ENCODE data around the gene HIGD2A.

HIGD2A gene

GRCh38 chr5:176386491-176386890, 2.1 kb upstream of the HIGD2A start:
- TF ChIP-seq EZH2 (IDR thresholded peaks at IDR 0.05) (no peak), POLR2AphosphoS5 (IDR thresholded peaks at IDR 0.05; ENCODE audit: borderline replicate concordance, low read depth, low read length) (no peak), FOXP2 (optimal IDR thresholded peaks at IDR 0.05; ENCODE audit: control extremely low read depth, extremely low read length, insufficient read depth) (no peak)
- Histone ChIP-seq H3K4me3 (peak overlapping the region; percentile 86), H3K27ac (no peak overlapping the region), H3K36me3 (ENCODE audit: insufficient read depth, low read length) (peaks cover 65% of the 10 kb centered on the region), H3K9me3 (ENCODE audit: low read depth, low read length) (no peaks in the 10 kb centered on the region), H3K9ac (ENCODE audit: insufficient read length) (peak overlapping the region; percentile 96)
- no peak for DNase-seq (ENCODE audit: low read depth, low spot score)

GRCh38 chr5:176387384-176387925, 1.1 kb upstream of the HIGD2A start:
- H3K27ac ChIP-seq, result peak overlapping the region; percentile 20; the same call in 1 of the 2 replicates
- H3K4me3 ChIP-seq, result peak overlapping the region; percentile 86
- H3K36me3 ChIP-seq (ENCODE audit: insufficient read depth, low read length), result peaks cover 56% of the 10 kb centered on the region
- H3K9ac ChIP-seq (ENCODE audit: insufficient read length), result peak overlapping the region; percentile 96
- H3K9me3 ChIP-seq (ENCODE audit: low read depth, low read length), result no peaks in the 10 kb centered on the region
- TF ChIP-seq FOXP2 (optimal IDR thresholded peaks at IDR 0.05; ENCODE audit: control extremely low read depth, extremely low read length, insufficient read depth) (no peak), EZH2 (IDR thresholded peaks at IDR 0.05) (no peak), POLR2AphosphoS5 (IDR thresholded peaks at IDR 0.05; ENCODE audit: borderline replicate concordance, low read depth, low read length) (no peak)
- DNase-seq (ENCODE audit: low read depth, low spot score), result no peak

GRCh38 chr5:176388003-176388443, 528 bp upstream of the HIGD2A start:
- Histone ChIP-seq H3K9me3 (ENCODE audit: low read depth, low read length) (no peaks in the 10 kb centered on the region), H3K36me3 (ENCODE audit: insufficient read depth, low read length) (peaks cover 50% of the 10 kb centered on the region), H3K9ac (ENCODE audit: insufficient read length) (peak overlapping the region; percentile 96), H3K4me3 (peak overlapping the region; percentile 86), H3K27ac (peak overlapping the region; percentile 97)
- no peak for DNase-seq (ENCODE audit: low read depth, low spot score)
- no peak for TF ChIP-seq FOXP2 (optimal IDR thresholded peaks at IDR 0.05; ENCODE audit: control extremely low read depth, extremely low read length, insufficient read depth)

GRCh38 chr5:176389135-176390123, 878 bp downstream of the HIGD2A start:
- no peak for DNase-seq (ENCODE audit: low read depth, low spot score)
- TF ChIP-seq EZH2 (IDR thresholded peaks at IDR 0.05) (no peak), FOXP2 (optimal IDR thresholded peaks at IDR 0.05; ENCODE audit: control extremely low read depth, extremely low read length, insufficient read depth) (no peak), POLR2AphosphoS5 (IDR thresholded peaks at IDR 0.05; ENCODE audit: borderline replicate concordance, low read depth, low read length) (no peak; the same call in none of the 2 replicates)
- Histone ChIP-seq H3K27ac (peak overlapping the region; percentile 69; the same call in 1 of the 2 replicates), H3K9ac (ENCODE audit: insufficient read length) (peak overlapping the region; percentile 94), H3K4me3 (peak overlapping the region; percentile 86), H3K36me3 (ENCODE audit: insufficient read depth, low read length) (peaks cover 36% of the 10 kb centered on the region), H3K9me3 (ENCODE audit: low read depth, low read length) (no peaks in the 10 kb centered on the region)

GRCh38 chr5:176391479-176391878, 2.9 kb downstream of the HIGD2A start:
- no peaks in the 10 kb centered on the region for H3K9me3 ChIP-seq (ENCODE audit: low read depth, low read length)
- no peak for DNase-seq (ENCODE audit: low read depth, low spot score)
- H3K36me3 ChIP-seq (ENCODE audit: insufficient read depth, low read length), result peaks cover 15% of the 10 kb centered on the region
- no peak overlapping the region for H3K4me3 ChIP-seq
- TF ChIP-seq FOXP2 (optimal IDR thresholded peaks at IDR 0.05; ENCODE audit: control extremely low read depth, extremely low read length, insufficient read depth), result no peak
- TF ChIP-seq EZH2 (IDR thresholded peaks at IDR 0.05), result no peak
- no peak for TF ChIP-seq POLR2AphosphoS5 (IDR thresholded peaks at IDR 0.05; ENCODE audit: borderline replicate concordance, low read depth, low read length)
- H3K27ac ChIP-seq, result no peak overlapping the region
- H3K9ac ChIP-seq (ENCODE audit: insufficient read length), result no peak overlapping the region

GRCh38 chr5:176391999-176392398, 3.4 kb downstream of the HIGD2A start:
- H3K36me3 ChIP-seq (ENCODE audit: insufficient read depth, low read length), result peaks cover 10% of the 10 kb centered on the region
- no peak overlapping the region for H3K27ac ChIP-seq
- H3K9ac ChIP-seq (ENCODE audit: insufficient read length), result no peak overlapping the region
- no peak overlapping the region for H3K4me3 ChIP-seq
- no peak for DNase-seq (ENCODE audit: low read depth, low spot score)
- TF ChIP-seq FOXP2 (optimal IDR thresholded peaks at IDR 0.05; ENCODE audit: control extremely low read depth, extremely low read length, insufficient read depth), result no peak
- TF ChIP-seq POLR2AphosphoS5 (IDR thresholded peaks at IDR 0.05; ENCODE audit: borderline replicate concordance, low read depth, low read length), result no peak
- TF ChIP-seq EZH2 (IDR thresholded peaks at IDR 0.05), result no peak
- no peaks in the 10 kb centered on the region for H3K9me3 ChIP-seq (ENCODE audit: low read depth, low read length)

GRCh38 chr5:176392526-176392925, 4.0 kb downstream of the HIGD2A start:
- H3K27ac ChIP-seq, result no peak overlapping the region
- no peak overlapping the region for H3K9ac ChIP-seq (ENCODE audit: insufficient read length)
- no peak overlapping the region for H3K4me3 ChIP-seq
- H3K36me3 ChIP-seq (ENCODE audit: insufficient read depth, low read length), result peaks cover 5% of the 10 kb centered on the region
- no peak for TF ChIP-seq FOXP2 (optimal IDR thresholded peaks at IDR 0.05; ENCODE audit: control extremely low read depth, extremely low read length, insufficient read depth)
- no peak for TF ChIP-seq POLR2AphosphoS5 (IDR thresholded peaks at IDR 0.05; ENCODE audit: borderline replicate concordance, low read depth, low read length)
- TF ChIP-seq EZH2 (IDR thresholded peaks at IDR 0.05), result no peak
- no peaks in the 10 kb centered on the region for H3K9me3 ChIP-seq (ENCODE audit: low read depth, low read length)
- no peak for DNase-seq (ENCODE audit: low read depth, low spot score)

- H3K9ac ChIP-seq (ENCODE audit: insufficient read length), result no peak overlapping the region
Observed at GRCh38 chr5:176394096-176394495, 5.5 kb downstream of the HIGD2A start.

More at GRCh38 chr5:176394096-176394495, 5.5 kb downstream of the HIGD2A start:
- peaks cover 3% of the 10 kb centered on the region; the same call in 1 of the 2 replicates for H3K36me3 ChIP-seq (ENCODE audit: insufficient read depth, low read length)
- no peak for DNase-seq (ENCODE audit: low read depth, low spot score)
- TF ChIP-seq EZH2 (IDR thresholded peaks at IDR 0.05), result no peak
- TF ChIP-seq FOXP2 (optimal IDR thresholded peaks at IDR 0.05; ENCODE audit: control extremely low read depth, extremely low read length, insufficient read depth), result no peak
- TF ChIP-seq POLR2AphosphoS5 (IDR thresholded peaks at IDR 0.05; ENCODE audit: borderline replicate concordance, low read depth, low read length), result no peak
- H3K9me3 ChIP-seq (ENCODE audit: low read depth, low read length), result no peaks in the 10 kb centered on the region
- H3K4me3 ChIP-seq, result no peak overlapping the region
- H3K27ac ChIP-seq, result no peak overlapping the region
